Measurements from ENCODE around the gene PCDH8. TPM values are rescaled to one million over a fixed set of nuclear protein-coding genes. Genes with fewer than 3 reads are reported as not detected.

PCDH8 gene
- total and polyA plus RNA-seq, 2 experiments from 2014 or later, result not detected

- TF ChIP-seq EZH2 (IDR thresholded peaks at IDR 0.05; ENCODE audit: insufficient read depth, poor library complexity, severe bottlenecking), result no peak
- no peak for TF ChIP-seq EZH2phosphoT487 (IDR thresholded peaks at IDR 0.05; ENCODE audit: insufficient read depth, low read depth)
- H3K27ac ChIP-seq, result no peak overlapping the region
- in situ Hi-C loops (cut with MboI), result no loop called here
- WGBS, 2 experiments (ENCODE audit: low coverage in 1 of 2, low lambda C conversion rate in 2 of 2, missing lambda C conversion rate in 2 of 2), result 36 to 41% methylated on average over 3 of the region's 3 CpGs
- H3K36me3 ChIP-seq (ENCODE audit: low read depth), result no peaks in the 10 kb centered on the region
- H3K9ac ChIP-seq, result no peak overlapping the region
- no peaks in the 10 kb centered on the region for H4K20me1 ChIP-seq (ENCODE audit: insufficient read depth)
- no peaks in the 10 kb centered on the region for H3F3A ChIP-seq (ENCODE audit: insufficient read depth)
- no peaks in the 10 kb centered on the region for H3K27me3 ChIP-seq (replicated peaks; ENCODE audit: insufficient read depth)
- H3K9me2 ChIP-seq (ENCODE audit: insufficient read depth), result no peaks in the 10 kb centered on the region
- H3K4me1 ChIP-seq (ENCODE audit: insufficient read depth), result no peaks in the 10 kb centered on the region
- H2AFZ ChIP-seq, result no peak overlapping the region
- H3K79me2 ChIP-seq (ENCODE audit: insufficient read depth), result no peaks in the 10 kb centered on the region
- H3K9me3 ChIP-seq (ENCODE audit: low read depth), result no peaks in the 10 kb centered on the region
- H3K4me2 ChIP-seq (ENCODE audit: unreplicated experiment), result no peak overlapping the region
- DNase-seq, result no peak
- H3K4me3 ChIP-seq, result no peak overlapping the region
These were observed 37.9 kb downstream of the PCDH8 start for GRCh38 chr13:52810526-52810925.

DNA sequence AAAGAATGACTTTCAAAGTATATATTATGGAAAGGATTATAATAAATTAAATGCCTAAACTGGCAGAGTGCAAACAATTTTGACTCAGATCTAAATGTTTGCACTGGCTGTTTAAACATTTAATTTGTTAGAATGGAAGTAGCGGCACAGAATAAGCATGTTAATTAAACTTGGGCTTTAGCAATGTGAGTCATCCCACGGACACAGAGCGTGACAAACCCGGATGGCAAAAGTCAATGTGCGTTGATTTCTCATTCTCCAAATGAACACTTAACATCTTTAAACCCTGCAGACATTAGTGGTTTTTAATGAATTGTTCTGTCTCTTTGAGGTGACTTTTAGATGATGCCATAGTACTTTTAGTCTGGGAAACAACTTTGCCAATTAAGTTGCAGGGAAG is 38.4 kb downstream of the PCDH8 start:
- Histone ChIP-seq H3F3A (ENCODE audit: insufficient read depth) (no peaks in the 10 kb centered on the region), H3K36me3 (ENCODE audit: low read depth) (no peaks in the 10 kb centered on the region), H3K4me2 (ENCODE audit: unreplicated experiment) (no peak overlapping the region), H3K4me3 (no peak overlapping the region), H3K4me1 (ENCODE audit: insufficient read depth) (no peaks in the 10 kb centered on the region), H3K9me3 (ENCODE audit: low read depth) (no peaks in the 10 kb centered on the region), H3K79me2 (ENCODE audit: insufficient read depth) (no peaks in the 10 kb centered on the region), H3K27ac (no peak overlapping the region), H3K9me2 (ENCODE audit: insufficient read depth) (no peaks in the 10 kb centered on the region), H4K20me1 (ENCODE audit: insufficient read depth) (no peaks in the 10 kb centered on the region), H3K9ac (no peak overlapping the region), H3K27me3 (replicated peaks; ENCODE audit: insufficient read depth) (no peaks in the 10 kb centered on the region), H2AFZ (no peak overlapping the region)
- WGBS, 2 experiments (ENCODE audit: low coverage in 1 of 2, low lambda C conversion rate in 2 of 2, missing lambda C conversion rate in 2 of 2), result 69 to 73% methylated on average over 5 of the region's 5 CpGs
- in situ Hi-C loops (cut with MboI), result no loop called here
- no peak for DNase-seq
- TF ChIP-seq EZH2phosphoT487 (IDR thresholded peaks at IDR 0.05; ENCODE audit: insufficient read depth, low read depth) (no peak), EZH2 (IDR thresholded peaks at IDR 0.05; ENCODE audit: insufficient read depth, poor library complexity, severe bottlenecking) (no peak)

GRCh38 chr13:52809310-52809769 is 39.1 kb downstream of the PCDH8 start:
- H4K20me1 ChIP-seq (ENCODE audit: insufficient read depth), result no peaks in the 10 kb centered on the region
- H3K27me3 ChIP-seq (replicated peaks; ENCODE audit: insufficient read depth), result no peaks in the 10 kb centered on the region
- H3K4me1 ChIP-seq (ENCODE audit: insufficient read depth), result no peaks in the 10 kb centered on the region
- H3K4me2 ChIP-seq (ENCODE audit: unreplicated experiment), result no peak overlapping the region
- H3K9ac ChIP-seq, result no peak overlapping the region
- H3K27ac ChIP-seq, result no peak overlapping the region
- no peak overlapping the region for H3K4me3 ChIP-seq
- WGBS, 2 experiments (ENCODE audit: low coverage in 1 of 2, low lambda C conversion rate in 2 of 2, missing lambda C conversion rate in 2 of 2), result 51 to 52% methylated on average over 3 of the region's 3 CpGs
- no peaks in the 10 kb centered on the region for H3K9me3 ChIP-seq (ENCODE audit: low read depth)
- H2AFZ ChIP-seq, result no peak overlapping the region
- no peaks in the 10 kb centered on the region for H3F3A ChIP-seq (ENCODE audit: insufficient read depth)
- no peak for TF ChIP-seq EZH2 (IDR thresholded peaks at IDR 0.05; ENCODE audit: insufficient read depth, poor library complexity, severe bottlenecking)
- TF ChIP-seq EZH2phosphoT487 (IDR thresholded peaks at IDR 0.05; ENCODE audit: insufficient read depth, low read depth), result no peak
- no peaks in the 10 kb centered on the region for H3K9me2 ChIP-seq (ENCODE audit: insufficient read depth)
- DNase-seq, result peak; percentile 67
- no peaks in the 10 kb centered on the region for H3K36me3 ChIP-seq (ENCODE audit: low read depth)
- in situ Hi-C loops (cut with MboI), result no loop called here
- no peaks in the 10 kb centered on the region for H3K79me2 ChIP-seq (ENCODE audit: insufficient read depth)

DNA sequence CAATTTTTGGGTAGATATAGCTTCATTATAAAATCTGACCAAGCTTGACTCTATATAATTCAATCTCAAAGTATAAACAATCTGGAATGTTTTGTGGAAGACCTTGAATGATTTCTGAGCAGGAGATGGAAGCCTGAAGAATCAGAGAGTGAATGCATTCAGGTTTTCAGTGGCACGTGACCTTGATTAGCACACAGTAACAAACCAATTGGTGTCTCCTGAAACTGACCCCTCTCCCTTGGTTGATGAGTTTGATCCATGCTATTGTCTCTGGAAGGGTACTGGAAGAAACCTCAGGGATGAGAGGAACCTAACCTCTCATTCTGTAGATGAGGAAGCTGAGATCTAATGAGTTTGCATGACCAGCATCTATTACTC is 39.6 kb downstream of the PCDH8 start:
- Histone ChIP-seq H3K36me3 (ENCODE audit: low read depth) (no peaks in the 10 kb centered on the region), H2AFZ (no peak overlapping the region), H3K4me3 (no peak overlapping the region), H4K20me1 (ENCODE audit: insufficient read depth) (no peaks in the 10 kb centered on the region), H3F3A (ENCODE audit: insufficient read depth) (no peaks in the 10 kb centered on the region), H3K9ac (no peak overlapping the region), H3K27ac (no peak overlapping the region), H3K27me3 (replicated peaks; ENCODE audit: insufficient read depth) (no peaks in the 10 kb centered on the region), H3K9me3 (ENCODE audit: low read depth) (no peaks in the 10 kb centered on the region), H3K4me1 (ENCODE audit: insufficient read depth) (no peaks in the 10 kb centered on the region), H3K9me2 (ENCODE audit: insufficient read depth) (no peaks in the 10 kb centered on the region), H3K79me2 (ENCODE audit: insufficient read depth) (no peaks in the 10 kb centered on the region), H3K4me2 (ENCODE audit: unreplicated experiment) (no peak overlapping the region)
- no peak for TF ChIP-seq EZH2 (IDR thresholded peaks at IDR 0.05; ENCODE audit: insufficient read depth, poor library complexity, severe bottlenecking)
- no peak for TF ChIP-seq EZH2phosphoT487 (IDR thresholded peaks at IDR 0.05; ENCODE audit: insufficient read depth, low read depth)
- WGBS, 2 experiments (ENCODE audit: low coverage in 1 of 2, low lambda C conversion rate in 2 of 2, missing lambda C conversion rate in 2 of 2), result 29 to 33% methylated on average over 1 of the region's 1 CpG
- in situ Hi-C loops (cut with MboI), result no loop called here
- no peak for DNase-seq

GRCh38 chr13:52806029-52806428 is 42.4 kb downstream of the PCDH8 start:
- Histone ChIP-seq H3K27me3 (replicated peaks; ENCODE audit: insufficient read depth) (no peaks in the 10 kb centered on the region), H3K9ac (no peak overlapping the region), H4K20me1 (ENCODE audit: insufficient read depth) (no peaks in the 10 kb centered on the region), H3K9me3 (ENCODE audit: low read depth) (no peaks in the 10 kb centered on the region), H3K79me2 (ENCODE audit: insufficient read depth) (no peaks in the 10 kb centered on the region), H3K4me3 (no peak overlapping the region), H3K4me1 (ENCODE audit: insufficient read depth) (no peaks in the 10 kb centered on the region), H2AFZ (no peak overlapping the region), H3K9me2 (ENCODE audit: insufficient read depth) (no peaks in the 10 kb centered on the region), H3K27ac (no peak overlapping the region), H3K36me3 (ENCODE audit: low read depth) (no peaks in the 10 kb centered on the region), H3F3A (ENCODE audit: insufficient read depth) (no peaks in the 10 kb centered on the region), H3K4me2 (ENCODE audit: unreplicated experiment) (no peak overlapping the region)
- no peak for TF ChIP-seq EZH2phosphoT487 (IDR thresholded peaks at IDR 0.05; ENCODE audit: insufficient read depth, low read depth)
- TF ChIP-seq EZH2 (IDR thresholded peaks at IDR 0.05; ENCODE audit: insufficient read depth, poor library complexity, severe bottlenecking), result no peak
- DNase-seq, result no peak
- WGBS, 2 experiments (ENCODE audit: low coverage in 1 of 2, low lambda C conversion rate in 2 of 2, missing lambda C conversion rate in 2 of 2), result 47 to 53% methylated on average over 6 of the region's 6 CpGs
- in situ Hi-C loops (cut with MboI), result no loop called here

All from GM23248 (cell line).